Measurements from ENCODE around the gene ULK2.
"Not testable (repeated sequence)": the region's sequence is repeated elsewhere in the genome, so short reads cannot be mapped to it uniquely, and the experiment has no call there.

ULK2 gene

GRCh38 chr17:19770985-19771735 is 96.6 kb downstream of the ULK2 start:
- no peak for DNase-seq (ENCODE audit: low read depth)
- no peak for TF ChIP-seq CTCF (conservative IDR thresholded peaks at IDR 0.05; ENCODE audit: control insufficient read depth, insufficient read depth, low read depth, low read length)
- H3K4me3 ChIP-seq (ENCODE audit: control insufficient read depth, low read depth, low read length) = no peak overlapping the region

- H3K4me3 ChIP-seq (ENCODE audit: control insufficient read depth, low read depth, low read length) = no peak overlapping the region
- DNase-seq (ENCODE audit: low read depth) = peak; percentile 40
- no peak for TF ChIP-seq CTCF (conservative IDR thresholded peaks at IDR 0.05; ENCODE audit: control insufficient read depth, insufficient read depth, low read depth, low read length)
Measured at GRCh38 chr17:19769946-19770652, 97.6 kb downstream of the ULK2 start.

GRCh38 chr17:19768046-19768782 is 99.5 kb downstream of the ULK2 start:
- TF ChIP-seq CTCF (conservative IDR thresholded peaks at IDR 0.05; ENCODE audit: control insufficient read depth, insufficient read depth, low read depth, low read length) = no peak
- no peak for DNase-seq (ENCODE audit: low read depth)
- H3K4me3 ChIP-seq (ENCODE audit: control insufficient read depth, low read depth, low read length) = no peak overlapping the region

GRCh38 chr17:19766421-19767270 is 101.1 kb downstream of the ULK2 start:
- no peak overlapping the region for H3K4me3 ChIP-seq (ENCODE audit: control insufficient read depth, low read depth, low read length)
- DNase-seq (ENCODE audit: low read depth) = peak; percentile 47
- TF ChIP-seq CTCF (conservative IDR thresholded peaks at IDR 0.05; ENCODE audit: control insufficient read depth, insufficient read depth, low read depth, low read length) = peak; percentile 90

- no peak for DNase-seq (ENCODE audit: low read depth)
- no peak overlapping the region for H3K4me3 ChIP-seq (ENCODE audit: control insufficient read depth, low read depth, low read length)
- no peak for TF ChIP-seq CTCF (conservative IDR thresholded peaks at IDR 0.05; ENCODE audit: control insufficient read depth, insufficient read depth, low read depth, low read length)
Measured at GRCh38 chr17:19766016-19766415, 101.7 kb downstream of the ULK2 start.

- not testable (repeated sequence) for H3K4me3 ChIP-seq (ENCODE audit: control insufficient read depth, low read depth, low read length)
Measured at GRCh38 chr17:19763991-19764390, 103.7 kb downstream of the ULK2 start.

More at GRCh38 chr17:19763991-19764390, 103.7 kb downstream of the ULK2 start:
- DNase-seq (ENCODE audit: low read depth) = not testable (repeated sequence)

All from fibroblast of mammary gland (primary cell).